B cell (primary cell): ENCODE measurements around the gene TBATA. TPM values are rescaled to one million over a fixed set of nuclear protein-coding genes. Genes with fewer than 3 reads are reported as not detected.

Experiments used
- ATAC-seq: fragments of 200-7000 bp; cut with Tn5 transposase; one replicate; pipeline ENCODE4 v1.10.0; 2021; ENCODE audit warnings: low read depth, mild to moderate bottlenecking, moderate number of reproducible peaks, moderate library complexity
- CTCF ChIA-PET: fragments of 350-600 bp; sonication (Branson Sonifier 250); formaldehyde crosslinking; loops from one replicate; lab custom pipeline; 2021; ENCODE audit warnings: antibody characterized with exemption, inconsistent platforms; lab: Charles Lee
- POLR2A ChIA-PET: fragments of 350-600 bp; sonication (Branson Sonifier 250); formaldehyde crosslinking; loops from one replicate; lab custom pipeline; 2021; ENCODE audit warnings: antibody characterized with exemption; lab: Charles Lee
- DNase-seq: peaks from one replicate; pipeline ENCODE4 v3.0.0; 2013
- H2AFZ ChIP-seq: 2 replicates; pipeline ENCODE4 v1.6.1; 2012; ENCODE audit warnings: mild to moderate bottlenecking, low read depth, low read length; ENCODE audit not compliant: insufficient read depth, poor library complexity, severe bottlenecking
- H3K27ac ChIP-seq, 2 donors: 1 replicate in 1 of 2; 2 replicates in 1 of 2; pipeline ENCODE4 v1.5.1; 2012 to 2013; ENCODE audit warnings: low read length in 2 of 2, mild to moderate bottlenecking in 2 of 2, moderate library complexity in 1 of 2
- H3K27me3 ChIP-seq, 4 experiments: fragments of 200-600 bp in 1 of 4; sonication (generic) in 1 of 4; replicated peaks in 1 of 4; 1 replicate in 2 of 4; 2 replicates in 2 of 4; pipeline versions ENCODE4 v1.6.1 to v1.7.0; 2013 to 2016; ENCODE audit warnings: low read length in 3 of 4, mild to moderate bottlenecking in 2 of 4, mixed read lengths in 1 of 4, moderate library complexity in 1 of 4; ENCODE audit not compliant: insufficient read depth in 4 of 4, control insufficient read depth in 3 of 4; ENCODE audit errors: control extremely low read depth in 1 of 4
- H3K36me3 ChIP-seq, 2 experiments: replicated peaks in 1 of 2; 1 replicate in 1 of 2; 2 replicates in 1 of 2; pipeline versions ENCODE4 v1.6.1 to v1.7.1; 2013; ENCODE audit warnings: low read length in 1 of 2; ENCODE audit not compliant: insufficient read depth in 2 of 2, control insufficient read depth in 1 of 2; ENCODE audit errors: control extremely low read depth in 1 of 2, extremely low read depth in 1 of 2
- H3K4me1 ChIP-seq, 2 donors: fragments of 200-600 bp in 1 of 2; sonication (generic) in 1 of 2; 1 replicate in 1 of 2; 2 replicates in 1 of 2; pipeline versions ENCODE4 v1.5.1 to v1.6.1; 2013 to 2017; ENCODE audit warnings: low read length in 2 of 2; ENCODE audit not compliant: control insufficient read depth in 2 of 2, insufficient read depth in 2 of 2
- H3K4me2 ChIP-seq: replicated peaks from 2 replicates; pipeline ENCODE3; 2012; ENCODE audit warnings: mild to moderate bottlenecking, low read depth, low read length; ENCODE audit not compliant: poor library complexity, severe bottlenecking
- H3K4me3 ChIP-seq, 5 experiments: fragments of 200-600 bp in 1 of 5; sonication (generic) in 1 of 5; 1 replicate in 3 of 5; 2 replicates in 2 of 5; pipeline versions ENCODE4 v1.5.1 to v1.7.0; 2011 to 2016; ENCODE audit warnings: low read length in 4 of 5, mild to moderate bottlenecking in 4 of 5, low read depth in 2 of 5, control low read depth in 1 of 5, moderate library complexity in 1 of 5; ENCODE audit not compliant: insufficient read depth in 1 of 5; ENCODE audit errors: control extremely low read depth in 1 of 5, extremely low read depth in 1 of 5
- H3K79me2 ChIP-seq: fragments of 200-600 bp; sonication (generic); one replicate; pipeline ENCODE4 v1.6.0; 2016; ENCODE audit warnings: low read length; ENCODE audit not compliant: control insufficient read depth, insufficient read depth
- H3K9ac ChIP-seq: fragments of 200-600 bp; sonication (generic); 2 replicates; pipeline ENCODE4 v1.6.1; 2017; ENCODE audit warnings: mild to moderate bottlenecking, low read length, moderate library complexity
- H3K9me3 ChIP-seq, 3 donors: one replicate each; pipeline versions ENCODE4 v1.6.1 to v1.7.1; 2013; ENCODE audit warnings: low read length in 2 of 3; ENCODE audit not compliant: control insufficient read depth in 2 of 3, insufficient read depth in 1 of 3; ENCODE audit errors: control extremely low read depth in 1 of 3
- H4K20me1 ChIP-seq: 2 replicates; pipeline ENCODE4 v1.6.0; 2012; ENCODE audit warnings: mild to moderate bottlenecking, low read length; ENCODE audit not compliant: insufficient read depth, control insufficient read depth, poor library complexity, severe bottlenecking
- H3K27ac Mint-ChIP-seq: one replicate; pipeline ENCODE4 v1.8.0; 2021; ENCODE audit warnings: mixed read lengths
- H3K27me3 Mint-ChIP-seq: one replicate; pipeline ENCODE4 v1.8.0; 2021; ENCODE audit warnings: mixed read lengths
- H3K4me1 Mint-ChIP-seq: one replicate; pipeline ENCODE4 v1.8.0; 2021; ENCODE audit warnings: mixed read lengths
- H3K4me3 Mint-ChIP-seq: one replicate; pipeline ENCODE4 v1.8.0; 2021; ENCODE audit warnings: mixed read lengths
- H3K9me3 Mint-ChIP-seq: one replicate; pipeline ENCODE4 v1.8.0; 2022; ENCODE audit warnings: mixed read lengths; ENCODE audit not compliant: insufficient read depth
- CTCF ChIP-seq: fragments of 200-600 bp; IDR thresholded peaks from one replicate; pipeline ENCODE4 v1.8.0; 2022; ENCODE audit warnings: antibody characterized with exemption, mild to moderate bottlenecking
- EZH2 ChIP-seq: IDR thresholded peaks from 2 replicates; pipeline ENCODE4 v1.6.1; 2012; ENCODE audit warnings: borderline replicate concordance, low read depth, mild to moderate bottlenecking, moderate library complexity, low read length; ENCODE audit not compliant: insufficient read depth, poor library complexity, severe bottlenecking
- WGBS: methylation state at CpG from one replicate; pipeline ENCODE4 v1.1.5; 2013; ENCODE audit warnings: missing lambda C conversion rate; ENCODE audit not compliant: insufficient coverage; 5-methylcytosine and 5-hydroxymethylcytosine counted together
- intact Hi-C: fragments of 100-400 bp; cut with micrococcal nuclease; formaldehyde crosslinking; loops from one replicate; pipeline ENCODE4 v1.10.0; 2022
- polyA plus RNA-seq: library from polyadenylated mRNA; depleted of rRNA; stranded (reverse); fragments of >200 nt; gene quantifications from 2 replicates; pipeline ENCODE4 v1.2.3, GENCODE V29; 2012
- total RNA-seq, 2 donors: library from RNA; stranded (reverse); fragments of 120-200 nt in 1 of 2; gene quantifications; 1 replicate in 1 of 2; 2 replicates in 1 of 2; pipeline versions ENCODE4 v1.2.3 to v1.2.4, GENCODE V29; 2013 to 2022

Gene TBATA
- total and polyA plus RNA-seq, 2 donors (not counting 1 experiment from before 2014, with no cell fraction given) = not detected

- no peak for ATAC-seq
- Histone ChIP-seq H2AFZ (no peak overlapping the region), H3K36me3 (no peaks in the 10 kb centered on the region), H3K4me3 (no peak overlapping the region), H3K27ac (no peak overlapping the region), H3K4me1 (no peaks in the 10 kb centered on the region), H3K9ac (no peak overlapping the region), H3K9me3 (no peaks in the 10 kb centered on the region), H3K4me2 (no peak overlapping the region), H3K79me2 (no peaks in the 10 kb centered on the region), H3K27me3 (no peaks in the 10 kb centered on the region), H4K20me1 (no peaks in the 10 kb centered on the region)
- no peak for DNase-seq
- WGBS = 90% methylated on average over 13 of the region's 13 CpGs
- intact Hi-C loops = no loop called here
- H3K27me3 Mint-ChIP-seq = no peaks in the 10 kb centered on the region
- TF ChIP-seq CTCF (no peak), EZH2 (no peak)
- no peak overlapping the region for H3K4me3 Mint-ChIP-seq
- no peaks in the 10 kb centered on the region for H3K9me3 Mint-ChIP-seq
- ChIA-PET CTCF (interaction anchor here (0.5 to 2.8 kb wide), 2 partner anchors 16 to 200 kb away, joined by 3 to 8 read pairs; no protein-coding TSS in a partner anchor), POLR2A (no interaction called here)
- no peak overlapping the region for H3K27ac Mint-ChIP-seq
- no peaks in the 10 kb centered on the region for H3K4me1 Mint-ChIP-seq
Measured at GRCh38 chr10:70775679-70776454, 9.3 kb downstream of the TBATA start.
